HG03280 (cell line): ENCODE data around the gene BAZ2B.

Experiments used
- ATAC-seq: cut with Tn5 transposase; IDR thresholded peaks from one replicate; pipeline ENCODE4 v1.9.1; 2021; ENCODE audit warnings: mild to moderate bottlenecking, moderate library complexity; ENCODE audit not compliant: unreplicated experiment

BAZ2B gene

DNA sequence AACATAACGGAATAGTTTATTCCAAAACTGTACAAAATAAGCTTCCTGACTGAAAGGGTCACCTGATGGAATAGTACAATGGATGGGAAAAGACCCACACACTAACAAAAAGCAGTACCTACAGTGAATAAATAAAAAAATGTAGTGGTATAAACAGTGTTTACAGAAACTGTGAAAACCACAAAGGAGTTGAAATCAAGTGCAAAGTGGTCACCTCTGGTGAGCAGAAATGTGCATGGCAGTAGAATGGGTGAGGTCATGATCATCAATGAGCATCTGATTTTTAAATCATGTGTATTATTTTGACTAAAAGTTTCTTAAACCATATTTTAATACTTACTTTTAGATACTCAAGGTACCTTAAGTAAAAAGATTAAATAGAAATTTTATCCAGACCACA, 341.2 kb downstream of the BAZ2B start:
- ATAC-seq: no peak

DNA sequence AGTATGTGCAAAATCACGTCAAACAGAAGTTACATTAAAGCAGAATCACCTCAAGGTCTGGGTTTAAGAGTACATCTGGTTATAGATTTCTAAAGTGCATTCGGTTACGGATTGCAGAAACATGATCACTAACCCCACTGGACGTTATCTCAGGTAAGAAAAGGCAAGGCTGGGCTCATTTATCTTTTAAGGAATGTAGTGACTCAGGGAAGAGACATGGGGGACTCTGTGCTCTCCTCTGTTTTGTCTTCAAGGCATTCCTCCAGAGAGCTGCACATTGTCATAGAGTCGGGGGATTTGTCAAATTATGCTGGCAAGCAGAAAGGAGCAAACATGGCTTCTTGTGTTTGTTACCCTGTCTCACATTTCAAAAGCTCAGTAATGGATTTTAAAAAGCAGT, 344.2 kb downstream of the BAZ2B start:
- ATAC-seq: no peak

DNA sequence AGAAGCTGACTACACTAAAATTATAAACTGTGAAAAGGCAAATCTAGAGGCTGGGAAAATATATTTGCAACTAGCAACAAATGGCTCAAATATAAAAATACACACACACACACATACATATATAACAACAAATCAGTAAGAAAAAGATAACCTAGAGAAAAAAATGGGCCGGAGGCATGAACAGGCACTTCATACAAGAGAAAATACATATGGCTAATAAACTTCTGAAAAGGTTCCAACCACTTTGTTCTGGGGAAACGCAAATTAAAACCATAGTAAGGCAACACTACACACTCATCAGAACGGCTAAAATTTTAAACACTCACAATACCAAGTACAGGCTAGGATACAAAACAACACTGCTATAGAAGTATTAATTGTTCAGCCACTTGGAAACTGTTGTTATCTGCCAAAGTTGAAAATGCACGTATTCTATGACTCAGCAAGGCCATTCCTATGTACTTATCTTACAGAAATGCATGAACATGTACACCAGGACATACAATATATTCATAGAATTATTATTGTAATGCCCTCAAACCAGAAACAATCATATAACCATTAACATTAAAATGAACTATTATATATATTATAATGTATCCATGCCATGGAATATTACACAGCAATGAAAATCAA, 345.5 kb downstream of the BAZ2B start:
- ATAC-seq: no peak
